Measurements from ENCODE around the gene ANKRD23.

The ANKRD23 gene

DNA sequence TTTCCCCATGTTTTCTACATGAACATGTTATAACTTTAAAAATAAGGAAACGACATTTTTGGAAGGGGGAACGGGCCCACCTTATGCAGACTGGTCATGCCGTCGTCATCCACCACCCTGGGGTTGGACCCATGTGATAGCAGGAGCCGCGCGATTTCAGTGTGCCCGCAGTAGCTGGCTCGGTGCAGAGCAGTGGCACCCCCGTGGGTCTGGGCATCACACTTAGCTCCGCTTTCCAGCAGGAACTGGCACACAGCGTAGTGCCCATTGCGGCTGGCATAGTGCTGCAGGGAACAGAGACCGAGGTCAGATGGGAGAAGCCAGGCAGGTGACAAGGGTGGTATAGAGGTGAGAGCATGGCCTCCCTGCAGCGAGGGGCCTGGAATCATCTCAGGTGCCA lies 9.5 kb upstream of the ANKRD23 start:
- H3K4me3 ChIP-seq (ENCODE audit: low read length): no peak overlapping the region
- H3K9ac ChIP-seq (ENCODE audit: low read length): no peak overlapping the region
- TF ChIP-seq EZH2phosphoT487 (IDR thresholded peaks at IDR 0.05; ENCODE audit: low read length): no peak
- TF ChIP-seq EZH2 (optimal IDR thresholded peaks at IDR 0.05; ENCODE audit: low read depth, low read length): no peak
- TF ChIP-seq, protein P1, sequence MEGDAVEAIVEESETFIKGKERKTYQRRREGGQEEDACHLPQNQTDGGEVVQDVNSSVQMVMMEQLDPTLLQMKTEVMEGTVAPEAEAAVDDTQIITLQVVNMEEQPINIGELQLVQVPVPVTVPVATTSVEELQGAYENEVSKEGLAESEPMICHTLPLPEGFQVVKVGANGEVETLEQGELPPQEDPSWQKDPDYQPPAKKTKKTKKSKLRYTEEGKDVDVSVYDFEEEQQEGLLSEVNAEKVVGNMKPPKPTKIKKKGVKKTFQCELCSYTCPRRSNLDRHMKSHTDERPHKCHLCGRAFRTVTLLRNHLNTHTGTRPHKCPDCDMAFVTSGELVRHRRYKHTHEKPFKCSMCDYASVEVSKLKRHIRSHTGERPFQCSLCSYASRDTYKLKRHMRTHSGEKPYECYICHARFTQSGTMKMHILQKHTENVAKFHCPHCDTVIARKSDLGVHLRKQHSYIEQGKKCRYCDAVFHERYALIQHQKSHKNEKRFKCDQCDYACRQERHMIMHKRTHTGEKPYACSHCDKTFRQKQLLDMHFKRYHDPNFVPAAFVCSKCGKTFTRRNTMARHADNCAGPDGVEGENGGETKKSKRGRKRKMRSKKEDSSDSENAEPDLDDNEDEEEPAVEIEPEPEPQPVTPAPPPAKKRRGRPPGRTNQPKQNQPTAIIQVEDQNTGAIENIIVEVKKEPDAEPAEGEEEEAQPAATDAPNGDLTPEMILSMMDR (IDR thresholded peaks at IDR 0.05; ENCODE audit: low read length): no peak
- no peaks in the 10 kb centered on the region for H3K27me3 ChIP-seq (replicated peaks; ENCODE audit: insufficient read depth, low read length)
- DNase-seq: no peak
- no peak overlapping the region for H2AFZ ChIP-seq (ENCODE audit: low read length)
- peaks cover 80% of the 10 kb centered on the region for H3K79me2 ChIP-seq (ENCODE audit: low read length)
- peaks cover 26% of the 10 kb centered on the region for H3K4me1 ChIP-seq (ENCODE audit: low read length)
- no peaks in the 10 kb centered on the region for H3K9me2 ChIP-seq (replicated peaks; ENCODE audit: insufficient read depth, low read length)
- H4K20me1 ChIP-seq (ENCODE audit: insufficient read depth, low read length): no peaks in the 10 kb centered on the region
- H3F3A ChIP-seq (ENCODE audit: insufficient read depth, low read length): peaks cover 26% of the 10 kb centered on the region
- no peak overlapping the region for H3K27ac ChIP-seq (ENCODE audit: low read length)
- H3K9me3 ChIP-seq (replicated peaks; ENCODE audit: insufficient read depth, low read length): no peaks in the 10 kb centered on the region
- peaks cover 18% of the 10 kb centered on the region; the same call in 1 of the 2 replicates for H3K36me3 ChIP-seq (replicated peaks; ENCODE audit: insufficient read depth, low read length)
- H3K4me2 ChIP-seq (ENCODE audit: low read depth, low read length): no peak overlapping the region

DNA sequence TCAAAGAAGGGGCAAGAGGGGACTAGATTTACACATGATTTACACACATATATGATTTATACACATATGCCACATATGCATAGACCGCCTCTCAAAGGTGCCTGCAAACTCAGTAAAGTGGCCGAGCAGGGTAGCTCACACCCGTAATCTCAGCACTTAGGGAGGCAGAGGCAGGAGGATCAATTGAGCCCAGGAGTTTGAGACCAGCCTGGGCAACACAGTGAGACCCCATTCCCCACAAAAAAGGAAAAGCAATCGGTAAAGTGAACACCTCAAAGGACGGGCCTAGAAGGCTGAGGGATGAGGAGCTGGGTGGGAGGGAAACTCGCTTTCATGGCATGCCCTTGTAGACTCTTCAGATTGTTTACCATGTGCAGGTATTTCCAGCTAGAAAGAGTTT lies 8.8 kb upstream of the ANKRD23 start:
- H3K9me3 ChIP-seq (replicated peaks; ENCODE audit: insufficient read depth, low read length): no peaks in the 10 kb centered on the region
- TF ChIP-seq EZH2 (optimal IDR thresholded peaks at IDR 0.05; ENCODE audit: low read depth, low read length) (no peak), EZH2phosphoT487 (IDR thresholded peaks at IDR 0.05; ENCODE audit: low read length) (no peak)
- TF ChIP-seq, protein P1 (IDR thresholded peaks at IDR 0.05; ENCODE audit: low read length): no peak
- no peak overlapping the region for H3K27ac ChIP-seq (ENCODE audit: low read length)
- no peaks in the 10 kb centered on the region for H3K27me3 ChIP-seq (replicated peaks; ENCODE audit: insufficient read depth, low read length)
- no peak overlapping the region for H3K4me2 ChIP-seq (ENCODE audit: low read depth, low read length)
- H3K4me3 ChIP-seq (ENCODE audit: low read length): no peak overlapping the region
- no peaks in the 10 kb centered on the region for H4K20me1 ChIP-seq (ENCODE audit: insufficient read depth, low read length)
- H3K4me1 ChIP-seq (ENCODE audit: low read length): peaks cover 32% of the 10 kb centered on the region
- no peak overlapping the region for H3K9ac ChIP-seq (ENCODE audit: low read length)
- H3K36me3 ChIP-seq (replicated peaks; ENCODE audit: insufficient read depth, low read length): peaks cover 18% of the 10 kb centered on the region; the same call in 1 of the 2 replicates
- no peaks in the 10 kb centered on the region for H3K9me2 ChIP-seq (replicated peaks; ENCODE audit: insufficient read depth, low read length)
- no peak overlapping the region for H2AFZ ChIP-seq (ENCODE audit: low read length)
- peaks cover 32% of the 10 kb centered on the region for H3F3A ChIP-seq (ENCODE audit: insufficient read depth, low read length)
- H3K79me2 ChIP-seq (ENCODE audit: low read length): peaks cover 79% of the 10 kb centered on the region
- no peak for DNase-seq

DNA sequence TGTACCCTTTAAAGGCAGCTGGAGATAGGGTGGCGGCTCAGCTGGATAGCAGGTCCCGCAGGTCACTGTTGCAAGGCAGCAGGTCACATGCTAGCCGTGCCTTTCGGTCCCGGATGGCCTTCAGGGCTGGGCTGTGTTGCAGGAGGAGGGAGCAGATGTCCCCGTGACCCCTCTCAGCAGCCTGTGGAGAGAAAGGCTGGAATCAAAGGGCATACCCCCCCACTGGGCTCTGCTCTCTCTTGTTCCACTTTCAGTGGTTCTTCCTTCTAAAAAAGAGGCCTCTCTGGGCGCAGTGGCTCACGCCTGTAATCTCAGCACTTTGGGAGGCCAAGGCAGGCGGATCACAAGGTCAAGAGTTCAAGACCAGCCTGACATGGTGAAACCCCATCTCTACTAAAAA lies 4.4 kb upstream of the ANKRD23 start:
- Histone ChIP-seq H3K79me2 (ENCODE audit: low read length) (peaks cover 46% of the 10 kb centered on the region), H3K27ac (ENCODE audit: low read length) (peak overlapping the region; percentile 73), H3K9me2 (replicated peaks; ENCODE audit: insufficient read depth, low read length) (no peaks in the 10 kb centered on the region), H3F3A (ENCODE audit: insufficient read depth, low read length) (peaks cover 28% of the 10 kb centered on the region), H3K4me3 (ENCODE audit: low read length) (no peak overlapping the region), H3K27me3 (replicated peaks; ENCODE audit: insufficient read depth, low read length) (no peaks in the 10 kb centered on the region), H3K4me1 (ENCODE audit: low read length) (peaks cover 28% of the 10 kb centered on the region), H3K9ac (ENCODE audit: low read length) (peak overlapping the region; percentile 14; the same call in 1 of the 2 replicates), H3K9me3 (replicated peaks; ENCODE audit: insufficient read depth, low read length) (no peaks in the 10 kb centered on the region), H3K4me2 (ENCODE audit: low read depth, low read length) (no peak overlapping the region; the same call in 1 of the 2 replicates), H2AFZ (ENCODE audit: low read length) (no peak overlapping the region), H3K36me3 (replicated peaks; ENCODE audit: insufficient read depth, low read length) (peaks cover 17% of the 10 kb centered on the region; the same call in 1 of the 2 replicates), H4K20me1 (ENCODE audit: insufficient read depth, low read length) (no peaks in the 10 kb centered on the region)
- DNase-seq: no peak
- no peak for TF ChIP-seq EZH2 (optimal IDR thresholded peaks at IDR 0.05; ENCODE audit: low read depth, low read length)
- TF ChIP-seq, protein P1 (IDR thresholded peaks at IDR 0.05; ENCODE audit: low read length): no peak
- no peak for TF ChIP-seq EZH2phosphoT487 (IDR thresholded peaks at IDR 0.05; ENCODE audit: low read length)
